Measurements from ENCODE around the gene FNTB. TPM values are rescaled to one million over a fixed set of nuclear protein-coding genes. Genes with fewer than 3 reads are reported as not detected.

Gene FNTB
- total RNA-seq, 2 donors from 2014 or later = 17.2 to 21.3 TPM

GRCh38 chr14:65045709-65046108 is 59.0 kb downstream of the FNTB start:
- WGBS, 2 experiments (ENCODE audit: insufficient coverage in 1 of 2, insufficient read length in 1 of 2) = 92 to 94% methylated on average over 4 of the region's 4 CpGs
- Mint-ChIP-seq H3K9me3 (no peaks in the 10 kb centered on the region), H3K4me3 (no peak overlapping the region), H3K27ac (no peak overlapping the region), H3K36me3 (ENCODE audit: low read depth) (peaks cover 40% of the 10 kb centered on the region), H3K4me1 (no peaks in the 10 kb centered on the region), H3K27me3 (ENCODE audit: insufficient read depth) (no peaks in the 10 kb centered on the region)
- no peak overlapping the region for H3K4me3 ChIP-seq (ENCODE audit: low read length)
- TF ChIP-seq CTCF (conservative IDR thresholded peaks at IDR 0.05) = no peak
- H3K4me1 ChIP-seq (ENCODE audit: control insufficient read depth, insufficient read depth, low read length) = no peaks in the 10 kb centered on the region
- peaks cover 32% of the 10 kb centered on the region for H3K36me3 ChIP-seq (ENCODE audit: control insufficient read depth, insufficient read depth, low read length)
- no peaks in the 10 kb centered on the region for H3K9me3 ChIP-seq (ENCODE audit: control insufficient read depth, low read length)
- H3K27ac ChIP-seq (ENCODE audit: low read depth, low read length) = no peak overlapping the region
- DNase-seq = no peak
- H3K9ac ChIP-seq (ENCODE audit: extremely low read depth, low read length, poor library complexity, severe bottlenecking) = no peak overlapping the region
- no peaks in the 10 kb centered on the region for H3K27me3 ChIP-seq (ENCODE audit: control insufficient read depth, insufficient read depth, low read length, poor library complexity, severe bottlenecking)

- Histone ChIP-seq H3K9me3 (ENCODE audit: control insufficient read depth, low read length) (no peaks in the 10 kb centered on the region), H3K4me1 (ENCODE audit: control insufficient read depth, insufficient read depth, low read length) (no peaks in the 10 kb centered on the region), H3K27ac (ENCODE audit: low read depth, low read length) (no peak overlapping the region), H3K36me3 (ENCODE audit: control insufficient read depth, insufficient read depth, low read length) (peaks cover 13% of the 10 kb centered on the region), H3K27me3 (ENCODE audit: control insufficient read depth, insufficient read depth, low read length, poor library complexity, severe bottlenecking) (no peaks in the 10 kb centered on the region), H3K9ac (ENCODE audit: extremely low read depth, low read length, poor library complexity, severe bottlenecking) (no peak overlapping the region), H3K4me3 (ENCODE audit: low read length) (no peak overlapping the region)
- no peaks in the 10 kb centered on the region for H3K27me3 Mint-ChIP-seq (ENCODE audit: insufficient read depth)
- no peaks in the 10 kb centered on the region for H3K4me1 Mint-ChIP-seq
- 95 to 100% methylated on average over 3 to 4 of the region's 4 CpGs for WGBS, 2 experiments (ENCODE audit: insufficient coverage in 1 of 2, insufficient read length in 1 of 2)
- TF ChIP-seq CTCF (conservative IDR thresholded peaks at IDR 0.05) = no peak
- no peak overlapping the region for H3K27ac Mint-ChIP-seq
- H3K4me3 Mint-ChIP-seq = no peak overlapping the region
- no peaks in the 10 kb centered on the region for H3K9me3 Mint-ChIP-seq
- peaks cover 22% of the 10 kb centered on the region for H3K36me3 Mint-ChIP-seq (ENCODE audit: low read depth)
- DNase-seq = no peak
Observed at GRCh38 chr14:65052832-65053231, 66.1 kb downstream of the FNTB start.

- no peaks in the 10 kb centered on the region for H3K9me3 ChIP-seq (ENCODE audit: control insufficient read depth, low read length)
- Mint-ChIP-seq H3K27ac (no peak overlapping the region), H3K27me3 (ENCODE audit: insufficient read depth) (no peaks in the 10 kb centered on the region), H3K4me3 (no peak overlapping the region), H3K4me1 (no peaks in the 10 kb centered on the region), H3K36me3 (ENCODE audit: low read depth) (peaks cover 23% of the 10 kb centered on the region), H3K9me3 (no peaks in the 10 kb centered on the region)
- TF ChIP-seq CTCF (conservative IDR thresholded peaks at IDR 0.05) = no peak
- H3K4me1 ChIP-seq (ENCODE audit: control insufficient read depth, insufficient read depth, low read length) = no peaks in the 10 kb centered on the region
- no peak overlapping the region for H3K4me3 ChIP-seq (ENCODE audit: low read length)
- H3K27ac ChIP-seq (ENCODE audit: low read depth, low read length) = no peak overlapping the region
- 93 to 100% methylated on average over 2 to 3 of the region's 3 CpGs for WGBS, 2 experiments (ENCODE audit: insufficient coverage in 1 of 2, insufficient read length in 1 of 2)
- no peak for DNase-seq
- peaks cover 13% of the 10 kb centered on the region for H3K36me3 ChIP-seq (ENCODE audit: control insufficient read depth, insufficient read depth, low read length)
- no peak overlapping the region for H3K9ac ChIP-seq (ENCODE audit: extremely low read depth, low read length, poor library complexity, severe bottlenecking)
- no peaks in the 10 kb centered on the region for H3K27me3 ChIP-seq (ENCODE audit: control insufficient read depth, insufficient read depth, low read length, poor library complexity, severe bottlenecking)
Observed at GRCh38 chr14:65053466-65053865, 66.8 kb downstream of the FNTB start.

All from endodermal cell (in vitro differentiated cells).